ENCODE results near the gene ADCY9. TPM values are rescaled to one million over a fixed set of nuclear protein-coding genes. Genes with fewer than 3 reads are reported as not detected.

The ADCY9 gene
- total RNA-seq, 1 donor from 2014 or later, result 26.9 TPM

GRCh38 chr16:4114257-4115208, 1.7 kb downstream of the ADCY9 start:
- H3K36me3 Mint-ChIP-seq (ENCODE audit: unreplicated experiment), result peaks cover 12% of the 10 kb centered on the region
- no peaks in the 10 kb centered on the region for H3K27me3 Mint-ChIP-seq (ENCODE audit: unreplicated experiment)
- H3K4me3 Mint-ChIP-seq (ENCODE audit: unreplicated experiment), result peak overlapping the region; percentile 73
- no peak for TF ChIP-seq CTCF (IDR thresholded peaks at IDR 0.05)
- H3K4me1 Mint-ChIP-seq (ENCODE audit: unreplicated experiment), result peaks cover 46% of the 10 kb centered on the region
- peak overlapping the region; percentile 63 for H3K27ac Mint-ChIP-seq (ENCODE audit: unreplicated experiment)
- H3K9me3 Mint-ChIP-seq (ENCODE audit: unreplicated experiment), result no peaks in the 10 kb centered on the region
- DNase-seq (ENCODE audit: extremely low spot score, unreplicated experiment), result no peak

- peaks cover 46% of the 10 kb centered on the region for H3K4me1 Mint-ChIP-seq (ENCODE audit: unreplicated experiment)
- no peak for TF ChIP-seq CTCF (IDR thresholded peaks at IDR 0.05)
- no peak overlapping the region for H3K27ac Mint-ChIP-seq (ENCODE audit: unreplicated experiment)
- DNase-seq (ENCODE audit: extremely low spot score, unreplicated experiment), result no peak
- H3K36me3 Mint-ChIP-seq (ENCODE audit: unreplicated experiment), result peaks cover 12% of the 10 kb centered on the region
- H3K9me3 Mint-ChIP-seq (ENCODE audit: unreplicated experiment), result no peaks in the 10 kb centered on the region
- H3K27me3 Mint-ChIP-seq (ENCODE audit: unreplicated experiment), result no peaks in the 10 kb centered on the region
- H3K4me3 Mint-ChIP-seq (ENCODE audit: unreplicated experiment), result peak overlapping the region; percentile 73
Observed at GRCh38 chr16:4113358-4114256, 2.6 kb downstream of the ADCY9 start.

DNA sequence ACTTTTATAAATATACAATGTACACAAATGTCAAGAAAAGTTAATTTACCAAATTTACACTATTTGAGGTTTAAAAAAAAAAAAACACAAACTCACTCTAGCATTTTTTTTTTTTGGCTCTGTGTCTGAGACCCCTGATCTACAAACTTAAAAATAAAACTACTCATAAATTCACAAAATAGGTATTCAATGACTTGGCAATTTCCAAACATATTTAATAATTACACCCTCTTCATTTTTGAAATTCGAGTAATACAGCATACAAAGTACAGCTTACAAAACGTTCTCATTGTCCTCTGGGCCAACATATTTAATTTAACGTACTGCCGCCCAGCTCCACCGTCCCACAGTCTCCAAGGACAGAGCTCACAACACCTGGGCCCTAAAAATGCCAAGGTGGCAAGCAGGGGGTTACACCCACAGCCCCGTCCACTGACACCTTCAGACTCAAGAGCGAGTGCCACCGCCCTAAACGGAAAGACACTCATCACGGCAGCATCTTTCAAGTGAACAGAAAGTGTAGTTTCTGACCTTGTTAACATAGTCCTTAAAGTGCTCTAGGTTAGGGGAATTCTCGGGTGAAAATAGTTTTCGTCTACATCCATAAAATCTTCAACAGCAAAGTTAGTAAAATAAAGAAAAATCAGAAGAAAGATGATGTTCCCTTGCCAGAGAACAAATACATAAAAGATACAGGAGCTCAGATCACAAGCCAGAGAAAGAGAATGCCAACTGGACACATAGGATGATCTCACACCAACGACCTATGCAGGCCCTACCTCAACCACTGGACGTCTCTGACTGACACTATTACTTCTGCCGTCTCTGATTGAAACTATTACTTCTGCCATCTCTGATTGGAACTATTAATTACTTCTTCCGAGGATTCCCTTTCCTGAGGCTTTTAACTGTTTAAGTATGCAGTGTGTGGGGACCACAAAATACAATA, 4.2 kb downstream of the ADCY9 start:
- peaks cover 13% of the 10 kb centered on the region for H3K36me3 Mint-ChIP-seq (ENCODE audit: unreplicated experiment)
- H3K4me3 Mint-ChIP-seq (ENCODE audit: unreplicated experiment), result peak overlapping the region; percentile 73
- no peaks in the 10 kb centered on the region for H3K9me3 Mint-ChIP-seq (ENCODE audit: unreplicated experiment)
- no peak for TF ChIP-seq CTCF (IDR thresholded peaks at IDR 0.05)
- no peak for DNase-seq (ENCODE audit: extremely low spot score, unreplicated experiment)
- peak overlapping the region; percentile 73 for H3K27ac Mint-ChIP-seq (ENCODE audit: unreplicated experiment)
- peaks cover 46% of the 10 kb centered on the region for H3K4me1 Mint-ChIP-seq (ENCODE audit: unreplicated experiment)
- no peaks in the 10 kb centered on the region for H3K27me3 Mint-ChIP-seq (ENCODE audit: unreplicated experiment)

- TF ChIP-seq CTCF (IDR thresholded peaks at IDR 0.05), result no peak
- no peak for DNase-seq (ENCODE audit: extremely low spot score, unreplicated experiment)
- H3K27me3 Mint-ChIP-seq (ENCODE audit: unreplicated experiment), result no peaks in the 10 kb centered on the region
- H3K27ac Mint-ChIP-seq (ENCODE audit: unreplicated experiment), result peak overlapping the region; percentile 73
- no peaks in the 10 kb centered on the region for H3K9me3 Mint-ChIP-seq (ENCODE audit: unreplicated experiment)
- H3K4me1 Mint-ChIP-seq (ENCODE audit: unreplicated experiment), result peaks cover 44% of the 10 kb centered on the region
- no peak overlapping the region for H3K4me3 Mint-ChIP-seq (ENCODE audit: unreplicated experiment)
- peaks cover 16% of the 10 kb centered on the region for H3K36me3 Mint-ChIP-seq (ENCODE audit: unreplicated experiment)
Observed at GRCh38 chr16:4110680-4111079, 5.6 kb downstream of the ADCY9 start.
